CD14-positive monocyte (primary cell): ENCODE results near the gene MCFD2. TPM values are rescaled to one million over a fixed set of nuclear protein-coding genes. Genes with fewer than 3 reads are reported as not detected.

Experiments
- DNase-seq, 3 donors: peaks; one replicate each; pipeline ENCODE4 v3.0.0-alpha.2; 2011 to 2022
- H2AFZ ChIP-seq: 2 replicates; pipeline ENCODE4 v1.6.0; 2012; ENCODE audit warnings: mild to moderate bottlenecking, low read depth, low read length, inconsistent platforms; ENCODE audit not compliant: insufficient read depth, poor library complexity, severe bottlenecking
- H3K27ac ChIP-seq, 2 donors: 1 replicate in 1 of 2; 2 replicates in 1 of 2; pipeline ENCODE4 v1.5.1; 2012 to 2013; ENCODE audit warnings: low read length in 2 of 2, control low read depth in 1 of 2, inconsistent platforms in 1 of 2, low read depth in 1 of 2, mild to moderate bottlenecking in 1 of 2
- H3K27me3 ChIP-seq, 2 donors: one replicate each; pipeline versions ENCODE4 v1.6.0 to v1.6.1; 2011 to 2013; ENCODE audit warnings: low read length in 2 of 2; ENCODE audit not compliant: control insufficient read depth in 2 of 2, insufficient read depth in 2 of 2
- H3K36me3 ChIP-seq, 2 donors: replicated peaks in 1 of 2; 1 replicate in 1 of 2; 2 replicates in 1 of 2; pipeline versions ENCODE4 v1.5.1 to v1.6.1; 2012 to 2013; ENCODE audit warnings: low read length in 2 of 2, control low read depth in 1 of 2, inconsistent platforms in 1 of 2, mild to moderate bottlenecking in 1 of 2; ENCODE audit not compliant: insufficient read depth in 2 of 2, control insufficient read depth in 1 of 2
- H3K4me1 ChIP-seq, 2 donors: 1 replicate in 1 of 2; 2 replicates in 1 of 2; pipeline versions ENCODE4 v1.5.1 to v1.6.1; 2012 to 2013; ENCODE audit warnings: low read length in 2 of 2, control low read depth in 1 of 2, inconsistent platforms in 1 of 2, mild to moderate bottlenecking in 1 of 2, moderate library complexity in 1 of 2; ENCODE audit not compliant: insufficient read depth in 2 of 2, control insufficient read depth in 1 of 2
- H3K4me2 ChIP-seq: replicated peaks from 2 replicates; pipeline ENCODE3; 2012; ENCODE audit warnings: low read length, moderate library complexity, mild to moderate bottlenecking; ENCODE audit not compliant: poor library complexity, severe bottlenecking; ENCODE audit errors: extremely low read depth
- H3K4me3 ChIP-seq, 3 experiments: fragments of 200-600 bp in 1 of 3; sonication (generic) in 1 of 3; replicated peaks in 1 of 3; 1 replicate in 2 of 3; 2 replicates in 1 of 3; pipeline ENCODE4 v1.5.1; 2011 to 2013; ENCODE audit warnings: low read length in 3 of 3, mild to moderate bottlenecking in 3 of 3, control low read depth in 2 of 3, low read depth in 2 of 3, inconsistent platforms in 1 of 3, moderate library complexity in 1 of 3
- H3K79me2 ChIP-seq: 2 replicates; pipeline ENCODE4 v1.6.0; 2012; ENCODE audit warnings: mild to moderate bottlenecking, control low read depth, inconsistent platforms, low read length, moderate library complexity; ENCODE audit not compliant: insufficient read depth
- H3K9ac ChIP-seq: 2 replicates; pipeline ENCODE4 v1.6.0; 2017; ENCODE audit warnings: low read length, mild to moderate bottlenecking; ENCODE audit not compliant: insufficient read depth, poor library complexity, severe bottlenecking
- H3K9me3 ChIP-seq, 2 donors: replicated peaks in 1 of 2; 1 replicate in 1 of 2; 2 replicates in 1 of 2; pipeline versions ENCODE4 v1.5.1 to v1.6.1; 2012 to 2013; ENCODE audit warnings: low read length in 2 of 2, control low read depth in 1 of 2; ENCODE audit not compliant: control insufficient read depth in 1 of 2, insufficient read depth in 1 of 2
- H4K20me1 ChIP-seq: 2 replicates; pipeline ENCODE4 v1.6.0; 2012; ENCODE audit warnings: mild to moderate bottlenecking, low read length, control low read depth, moderate library complexity; ENCODE audit not compliant: insufficient read depth
- H3K27ac Mint-ChIP-seq, 7 donors: one replicate each; pipeline ENCODE4 v1.8.0; 2020; ENCODE audit warnings: mild to moderate bottlenecking in 7 of 7, mixed read lengths in 7 of 7, moderate library complexity in 6 of 7, inconsistent platforms in 2 of 7
- H3K27me3 Mint-ChIP-seq, 3 donors: one replicate each; pipeline ENCODE4 v1.8.0; 2021 to 2022; ENCODE audit warnings: low read depth in 3 of 3, mild to moderate bottlenecking in 3 of 3, mixed read lengths in 3 of 3, moderate library complexity in 3 of 3, inconsistent platforms in 1 of 3
- H3K36me3 Mint-ChIP-seq, 2 donors: one replicate each; pipeline ENCODE4 v1.8.0; 2020; ENCODE audit warnings: mixed read lengths in 2 of 2, inconsistent platforms in 1 of 2, mild to moderate bottlenecking in 1 of 2
- H3K4me1 Mint-ChIP-seq: one replicate; pipeline ENCODE4 v1.8.0; 2020; ENCODE audit warnings: mild to moderate bottlenecking, mixed read lengths
- H3K4me3 Mint-ChIP-seq, 2 donors: one replicate each; pipeline ENCODE4 v1.8.0; 2020; ENCODE audit warnings: mild to moderate bottlenecking in 2 of 2, mixed read lengths in 2 of 2, moderate library complexity in 1 of 2
- H3K9me3 Mint-ChIP-seq, 7 donors: one replicate each; pipeline ENCODE4 v1.8.0; 2020 to 2022; ENCODE audit warnings: mixed read lengths in 7 of 7, mild to moderate bottlenecking in 6 of 7, moderate library complexity in 6 of 7, inconsistent platforms in 2 of 7
- CTCF ChIP-seq: fragments of 200-600 bp; IDR thresholded peaks from one replicate; pipeline ENCODE4 v1.8.0; 2022; ENCODE audit warnings: antibody characterized with exemption, mild to moderate bottlenecking
- WGBS: methylation state at CpG from one replicate; pipeline ENCODE4 v1.1.5; 2013; ENCODE audit warnings: missing lambda C conversion rate; ENCODE audit not compliant: insufficient coverage; 5-methylcytosine and 5-hydroxymethylcytosine counted together
- intact Hi-C, 2 donors: fragments of 100-400 bp; cut with micrococcal nuclease; formaldehyde crosslinking; loops; one replicate each; pipeline versions ENCODE4 v1.15.0 to v1.15.1; 2023
- polyA plus RNA-seq, 3 donors: library from polyadenylated mRNA; depleted of rRNA in 1 of 3; unstranded in 2 of 3; stranded (reverse) in 1 of 3; fragments of 300-500 nt in 2 of 3; fragments of >200 nt in 1 of 3; fragmentation: Illumina TruSeq in 2 of 3; gene quantifications; 1 replicate in 2 of 3; 2 replicates in 1 of 3; pipeline ENCODE4 v1.2.3, GENCODE V29; 2012 to 2021

The MCFD2 gene
- polyA plus RNA-seq, 3 donors = 23.8 to 38.5 (median 33.6) TPM

- intact Hi-C loops = no loop called here
- peaks cover 0 to 3% (median 0%) of the 10 kb centered on the region in 7 donors for H3K9me3 Mint-ChIP-seq
- peaks cover 69% of the 10 kb centered on the region for H3K4me1 Mint-ChIP-seq
- no peak for DNase-seq
- Histone ChIP-seq H3K27ac (peak overlapping the region in 1 of 2 donors; percentile 92), H3K79me2 (peaks cover 92% of the 10 kb centered on the region), H4K20me1 (peaks cover 68% of the 10 kb centered on the region), H3K4me1 (peaks cover 56 to 69% of the 10 kb centered on the region in 2 donors), H2AFZ (no peak overlapping the region), H3K27me3 (no peaks in the 10 kb centered on the region), H3K4me2 (peak overlapping the region; percentile 77), H3K4me3 (peak overlapping the region; percentile 88 to 98 (median 96)), H3K36me3 (peaks cover 13 to 38% of the 10 kb centered on the region in 2 donors), H3K9me3 (no peaks in the 10 kb centered on the region), H3K9ac (peak overlapping the region; percentile 95)
- H3K27ac Mint-ChIP-seq = peak overlapping the region; percentile 95 to 99 (median 98)
- no peak for TF ChIP-seq CTCF
- peaks cover 26 to 49% of the 10 kb centered on the region in 2 donors for H3K36me3 Mint-ChIP-seq
- peaks cover 0 to 4% (median 0%) of the 10 kb centered on the region in 3 donors for H3K27me3 Mint-ChIP-seq
- peak overlapping the region; percentile 100 for H3K4me3 Mint-ChIP-seq
- 57% methylated on average over 1 of the region's 10 CpGs for WGBS
Observed at GRCh38 chr2:46942891-46943626, 27.5 kb upstream of the MCFD2 start.

- peak overlapping the region; percentile 63 for H2AFZ ChIP-seq
Observed at GRCh38 chr2:46942143-46942526, 26.5 kb upstream of the MCFD2 start.

More at GRCh38 chr2:46942143-46942526, 26.5 kb upstream of the MCFD2 start:
- Histone ChIP-seq H3K36me3 (peaks cover 8 to 29% of the 10 kb centered on the region in 2 donors), H3K79me2 (peaks cover 83% of the 10 kb centered on the region), H3K4me1 (peaks cover 64 to 75% of the 10 kb centered on the region in 2 donors), H3K27me3 (no peaks in the 10 kb centered on the region), H3K4me3 (peak overlapping the region; percentile 88 to 98 (median 96)), H3K9ac (peak overlapping the region; percentile 95), H3K9me3 (no peaks in the 10 kb centered on the region), H4K20me1 (peaks cover 58% of the 10 kb centered on the region), H3K27ac (peak overlapping the region; percentile 90 to 92), H3K4me2 (peak overlapping the region; percentile 77)
- Mint-ChIP-seq H3K27me3 (peaks cover 0 to 4% (median 0%) of the 10 kb centered on the region in 3 donors), H3K36me3 (peaks cover 22 to 43% of the 10 kb centered on the region in 2 donors), H3K4me1 (peaks cover 72% of the 10 kb centered on the region), H3K27ac (peak overlapping the region; percentile 95 to 99 (median 98)), H3K9me3 (peaks cover 0 to 3% (median 0%) of the 10 kb centered on the region in 7 donors), H3K4me3 (peak overlapping the region; percentile 100)
- peak; percentile 67 to 83 (median 79) for DNase-seq
- no peak for TF ChIP-seq CTCF
- intact Hi-C loops = no loop called here
- 1% methylated on average over 7 of the region's 10 CpGs for WGBS
